ENCODE measurements around the gene TERT. TPM values are rescaled to one million over a fixed set of nuclear protein-coding genes. Genes with fewer than 3 reads are reported as not detected.
"Not testable (repeated sequence)": the region's sequence is repeated elsewhere in the genome, so short reads cannot be mapped to it uniquely, and the experiment has no call there.

TERT gene
- total RNA-seq, 2 donors from 2014 or later = 3.6 TPM; not detected in 1

GRCh38 chr5:1330146-1330846, 35.4 kb upstream of the TERT start:
- no peaks in the 10 kb centered on the region for H3K27me3 ChIP-seq (replicated peaks; ENCODE audit: insufficient read depth)
- peak; percentile 85 for DNase-seq (ENCODE audit: low spot score)
- H3K27ac ChIP-seq = peak overlapping the region; percentile 48 to 51
- WGBS = 73% methylated on average over 23 of the region's 23 CpGs
- no peak overlapping the region for H3K4me3 ChIP-seq
- intact Hi-C loops (cut with DNase I) = no loop called here
- TF ChIP-seq POLR2AphosphoS5 (IDR thresholded peaks at IDR 0.05) (peak; percentile 71), CTCF (IDR thresholded peaks at IDR 0.05) (no peak), POLR2A (IDR thresholded peaks at IDR 0.05) (no peak)
- H3K4me1 ChIP-seq (replicated peaks) = no peaks in the 10 kb centered on the region
- peaks cover 0 to 3% of the 10 kb centered on the region in 2 donors for H3K36me3 ChIP-seq
- no peaks in the 10 kb centered on the region for H3K9me3 ChIP-seq

- no peak for DNase-seq (ENCODE audit: low spot score)
- H3K4me1 ChIP-seq (replicated peaks) = no peaks in the 10 kb centered on the region
- WGBS = 96% methylated on average over 9 of the region's 9 CpGs
- no peaks in the 10 kb centered on the region for H3K27me3 ChIP-seq (replicated peaks; ENCODE audit: insufficient read depth)
- intact Hi-C loops (cut with DNase I) = no loop called here
- H3K27ac ChIP-seq = no peak overlapping the region
- H3K36me3 ChIP-seq = peaks cover 0 to 9% of the 10 kb centered on the region in 2 donors
- H3K4me3 ChIP-seq = no peak overlapping the region
- no peak for TF ChIP-seq POLR2AphosphoS5 (IDR thresholded peaks at IDR 0.05)
- H3K9me3 ChIP-seq = no peaks in the 10 kb centered on the region
These were observed 34.3 kb upstream of the TERT start for GRCh38 chr5:1329111-1329579.

GRCh38 chr5:1328237-1329110, 33.6 kb upstream of the TERT start:
- H3K4me1 ChIP-seq (replicated peaks); DNase-seq (ENCODE audit: low spot score); H3K27me3 ChIP-seq (replicated peaks; ENCODE audit: insufficient read depth); H3K9me3 ChIP-seq; H3K36me3 ChIP-seq; intact Hi-C loops (cut with DNase I); H3K27ac ChIP-seq; H3K4me3 ChIP-seq: not testable (repeated sequence)
- 82% methylated on average over 7 of the region's 7 CpGs for WGBS

- H3K4me3 ChIP-seq; H3K9me3 ChIP-seq; DNase-seq (ENCODE audit: low spot score); H3K36me3 ChIP-seq; H3K27me3 ChIP-seq (replicated peaks; ENCODE audit: insufficient read depth); H3K27ac ChIP-seq; intact Hi-C loops (cut with DNase I); H3K4me1 ChIP-seq (replicated peaks): not testable (repeated sequence)
- 47% methylated on average over 6 of the region's 6 CpGs for WGBS
These were observed 32.3 kb upstream of the TERT start for GRCh38 chr5:1326901-1327756.

- H3K27ac ChIP-seq; H3K4me1 ChIP-seq (replicated peaks); DNase-seq (ENCODE audit: low spot score); H3K9me3 ChIP-seq; H3K27me3 ChIP-seq (replicated peaks; ENCODE audit: insufficient read depth); H3K4me3 ChIP-seq; intact Hi-C loops (cut with DNase I): not testable (repeated sequence)
- 79% methylated on average over 5 of the region's 5 CpGs for WGBS
- peaks cover 7 to 10% of the 10 kb centered on the region in 2 donors for H3K36me3 ChIP-seq
These were observed 31.6 kb upstream of the TERT start for GRCh38 chr5:1326532-1326875.

- 92% methylated on average over 22 of the region's 22 CpGs for WGBS
These were observed 31.1 kb upstream of the TERT start for GRCh38 chr5:1325870-1326531.

More at GRCh38 chr5:1325870-1326531, 31.1 kb upstream of the TERT start:
- TF ChIP-seq CTCF (IDR thresholded peaks at IDR 0.05) (no peak), POLR2AphosphoS5 (IDR thresholded peaks at IDR 0.05) (no peak)
- Histone ChIP-seq H3K4me1 (replicated peaks) (no peaks in the 10 kb centered on the region), H3K4me3 (no peak overlapping the region), H3K27ac (no peak overlapping the region), H3K27me3 (replicated peaks; ENCODE audit: insufficient read depth) (no peaks in the 10 kb centered on the region), H3K9me3 (no peaks in the 10 kb centered on the region), H3K36me3 (peaks cover 10 to 12% of the 10 kb centered on the region in 2 donors)
- intact Hi-C loops (cut with DNase I) = no loop called here
- DNase-seq (ENCODE audit: low spot score) = no peak

Data from prostate gland (tissue), 2 donors.